Measurements from ENCODE around the gene REV1.

GRCh38 chr2:99481527-99481926, 8.3 kb downstream of the REV1 start:
- TF ChIP-seq CTCF (IDR thresholded peaks at IDR 0.05; ENCODE audit: extremely low read depth in 1 of 2, insufficient read depth in 1 of 2, low read depth in 1 of 2, low read length in 2 of 2) (no peak), POLR2A (IDR thresholded peaks at IDR 0.05; ENCODE audit: low read depth, low read length) (no peak), EZH2 (IDR thresholded peaks at IDR 0.05; ENCODE audit: borderline replicate concordance, low read depth, low read length, severe bottlenecking) (no peak), MYC (IDR thresholded peaks at IDR 0.05; ENCODE audit: low read depth, low read length) (no peak), MAX (IDR thresholded peaks at IDR 0.05; ENCODE audit: insufficient read depth, insufficient read length) (no peak), POLR2AphosphoS5 (IDR thresholded peaks at IDR 0.05; ENCODE audit: insufficient read depth, low read depth, low read length) (no peak), FOS (IDR thresholded peaks at IDR 0.05; ENCODE audit: borderline replicate concordance, insufficient read depth, low read length) (no peak), JUN (IDR thresholded peaks at IDR 0.05; ENCODE audit: borderline replicate concordance, insufficient read depth, insufficient read length, low read depth) (no peak), GATA2 (IDR thresholded peaks at IDR 0.05; ENCODE audit: insufficient read depth, insufficient read length, low read depth, low read length) (no peak)
